Heart left ventricle (tissue), 16 donors: ENCODE results near the gene GUF1. TPM values are rescaled to one million over a fixed set of nuclear protein-coding genes. Genes with fewer than 3 reads are reported as not detected.
A peak's percentile ranks its signal among the peaks of the same experiment; 100 is the strongest.

Experiments used
- ATAC-seq, 4 donors: fragments of 200-7000 bp; cut with Tn5 transposase; one replicate each; pipeline ENCODE4 v1.9.1; 2020 to 2022; ENCODE audit warnings: moderate library complexity in 4 of 4, mild to moderate bottlenecking in 3 of 4, moderate number of reproducible peaks in 1 of 4
- DNase-seq, 5 donors: peaks; one replicate each; pipeline ENCODE4 v3.0.0-alpha.2; 2020
- H3K27ac ChIP-seq, 12 donors: fragments of 200-600 bp; sonication (generic) in 4 of 12; one replicate each; pipeline versions ENCODE4 v1.5.0 to v1.8.0; 2016 to 2022; ENCODE audit warnings: mild to moderate bottlenecking in 2 of 12
- H3K27me3 ChIP-seq, 9 donors: fragments of 200-600 bp; sonication (generic) in 2 of 9; one replicate each; pipeline versions ENCODE4 v1.5.1 to v1.8.0; 2016 to 2022; ENCODE audit warnings: mild to moderate bottlenecking in 3 of 9
- H3K36me3 ChIP-seq, 9 donors: fragments of 200-600 bp; sonication (generic) in 2 of 9; one replicate each; pipeline versions ENCODE4 v1.5.0 to v1.8.0; 2018 to 2022; ENCODE audit warnings: mild to moderate bottlenecking in 2 of 9
- H3K4me1 ChIP-seq, 12 donors: fragments of 200-600 bp; sonication (generic) in 4 of 12; one replicate each; pipeline versions ENCODE4 v1.5.0 to v1.8.0; 2016 to 2022; ENCODE audit warnings: mild to moderate bottlenecking in 3 of 12
- H3K4me3 ChIP-seq, 12 donors: fragments of 200-600 bp; sonication (generic) in 4 of 12; one replicate each; pipeline versions ENCODE4 v1.5.0 to v1.8.0; 2017 to 2022; ENCODE audit warnings: mild to moderate bottlenecking in 9 of 12, moderate library complexity in 4 of 12
- H3K9me3 ChIP-seq, 12 donors: fragments of 200-600 bp; sonication (generic) in 4 of 12; one replicate each; pipeline versions ENCODE4 v1.5.0 to v1.8.0; 2016 to 2022; ENCODE audit warnings: mild to moderate bottlenecking in 1 of 12
- CTCF ChIP-seq, 12 donors: fragments of 200-600 bp; sonication (generic) in 4 of 12; IDR thresholded peaks; one replicate each; pipeline versions ENCODE4 v1.5.0 to v1.8.0; 2018 to 2022; ENCODE audit warnings: antibody characterized with exemption in 12 of 12, mild to moderate bottlenecking in 5 of 12
- POLR2A ChIP-seq, 2 donors: fragments of 450-650 bp; IDR thresholded peaks; one replicate each; pipeline ENCODE4 v1.6.1; 2017; ENCODE audit warnings: antibody characterized with exemption in 2 of 2, mild to moderate bottlenecking in 2 of 2, moderate library complexity in 2 of 2
- WGBS, 4 donors: extraction: QIAGEN DNeasy Blood & Tissue Kit in 2 of 4; methylation state at CpG; one replicate each; pipeline versions ENCODE4 v1.1.5 to v1.1.7; 2013 to 2018; 5-methylcytosine and 5-hydroxymethylcytosine counted together
- intact Hi-C, 10 donors: fragments of 100-400 bp; cut with DNase I; formaldehyde crosslinking; loops; one replicate each; pipeline versions ENCODE4 v1.11.1 to v1.14.2; 2022
- polyA plus RNA-seq, 2 donors: library from polyadenylated mRNA; stranded (reverse); fragments of 200-250 nt; gene quantifications; one replicate each; pipeline ENCODE4 v1.2.3, GENCODE V29; 2013
- total RNA-seq, 9 donors: library from RNA; depleted of rRNA in 2 of 9; stranded (reverse); fragments of >200 nt in 2 of 9; fragmentation: NEBNext Ultra II Directional in 3 of 9; extraction: Animal tissue kit (Norgen Biotek cat#: 25700) in 3 of 9; gene quantifications; one replicate each; pipeline versions ENCODE4 v1.1.0 to v1.2.4, GENCODE V29; 2016 to 2023
- donor health status: ischemic (EF 13 %, LVEDD 7.1; RV severe dilation, severe dysfunction).
- donor health status: healthy with polysubstance abuse.
- donor health status: DM: no; HTN: yes; CAD: no.
- donor health status: DM: no; HTN: no; CAD: no.
- donor health status: ischemic (EF 25% LVEDD 6.9; RV normal size, moderate dysfunction).
- donor health status: ischemic (EF 25% LVEDD 5.7; RV mildly dilated, moderate dysfunction).
- donor health status: healthy.
- donor health status: DM: yes; HTN: yes; CAD: no.
- donor health status: ischemic (EF 35%, LVEDD 5.7; RV mildly dilated, moderate dysfunction).
- donor health status: nonischemic (EF 11% LVEDD 7.7; RV severe dilation, severe dysfunction).
- donor health status: DM: yes; HTN: yes; CAD: no.
- donor health status: PGD.
- donor health status: ischemic (EF 29% LVEDD 5.4; RV normal size, mild dysfunction).
- donor health status: nonischemic (EF 23%, LVEDD 6.1; RV moderate dilation, normal function).

The GUF1 gene
- total and polyA plus RNA-seq, 11 donors: 13.9 to 25.9 (median 19.5) TPM

- H3K27me3 ChIP-seq: no peaks in the 10 kb centered on the region
- TF ChIP-seq CTCF (IDR thresholded peaks at IDR 0.05): no peak
- TF ChIP-seq POLR2A (IDR thresholded peaks at IDR 0.05): no peak
- DNase-seq (no peak), ATAC-seq (no peak)
- H3K4me3 ChIP-seq: no peak overlapping the region
- no peak overlapping the region for H3K27ac ChIP-seq
- H3K9me3 ChIP-seq: no peaks in the 10 kb centered on the region
- H3K36me3 ChIP-seq: peaks cover 0 to 38% (median 12%) of the 10 kb centered on the region in 9 donors
- WGBS, 4 donors: 67 to 85% (median 75%) methylated on average over 5 of the region's 5 CpGs
- peaks cover 0 to 21% (median 2%) of the 10 kb centered on the region in 12 donors for H3K4me1 ChIP-seq
- intact Hi-C loops: no loop called here
Measured at GRCh38 chr4:44716597-44716996, 38.4 kb downstream of the GUF1 start.

DNA sequence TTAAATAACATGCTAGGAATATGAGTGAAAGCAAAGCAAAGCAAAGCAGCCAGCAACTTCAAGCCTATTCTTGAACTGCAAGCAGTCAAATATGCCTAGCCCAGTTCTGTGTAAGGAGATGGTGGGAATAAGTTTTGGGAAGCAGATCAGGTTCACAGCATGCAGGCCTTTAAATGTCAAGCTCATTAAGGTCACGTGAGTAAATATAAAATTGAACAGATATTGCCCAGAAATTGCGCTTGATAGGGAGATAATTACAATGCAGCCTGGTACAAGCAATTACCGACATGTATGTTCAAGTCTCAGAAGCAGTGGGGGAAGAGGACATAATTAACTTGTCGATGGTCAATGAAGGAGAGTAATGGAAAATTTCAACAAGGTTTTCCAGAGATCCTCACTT is 42.2 kb downstream of the GUF1 start:
- intact Hi-C loops: loop anchor here in 3 of 10 donors (5.0 to 10.0 kb wide), 2 partner anchors 43 to 46 kb away; partner anchors contain the start of gene GUF1 (in 3 of the 3)
- no peak for ATAC-seq
- WGBS, 4 donors: 80 to 86% (median 84%) methylated on average over 4 of the region's 4 CpGs

GRCh38 chr4:44722001-44722400 is 43.8 kb downstream of the GUF1 start:
- Histone ChIP-seq H3K36me3 (peaks cover 0 to 3% (median 0%) of the 10 kb centered on the region in 9 donors), H3K9me3 (no peaks in the 10 kb centered on the region), H3K27ac (no peak overlapping the region), H3K27me3 (no peaks in the 10 kb centered on the region), H3K4me3 (no peak overlapping the region), H3K4me1 (peaks cover 0 to 33% (median 11%) of the 10 kb centered on the region in 12 donors)
- intact Hi-C loops: loop anchor here in 3 of 10 donors (5.0 to 10.0 kb wide), 2 partner anchors 45 to 47 kb away; partner anchors contain the start of gene GUF1 (in 3 of the 3)
- no peak for ATAC-seq
- WGBS, 4 donors: 79 to 86% (median 82%) methylated on average over 3 of the region's 3 CpGs
- DNase-seq: no peak
- TF ChIP-seq CTCF (IDR thresholded peaks at IDR 0.05) (no peak), POLR2A (IDR thresholded peaks at IDR 0.05) (no peak)

More for the DNA sequence above, 42.2 kb downstream of the GUF1 start:
- no peak overlapping the region for H3K27ac ChIP-seq
- H3K4me1 ChIP-seq: peaks cover 0 to 32% (median 6%) of the 10 kb centered on the region in 12 donors
- no peak overlapping the region for H3K4me3 ChIP-seq
- no peak for DNase-seq
- H3K36me3 ChIP-seq: peaks cover 0 to 14% (median 0%) of the 10 kb centered on the region in 9 donors
- H3K9me3 ChIP-seq: no peaks in the 10 kb centered on the region
- no peaks in the 10 kb centered on the region for H3K27me3 ChIP-seq
- TF ChIP-seq CTCF (IDR thresholded peaks at IDR 0.05) (no peak), POLR2A (IDR thresholded peaks at IDR 0.05) (no peak)

GRCh38 chr4:44725166-44725565 is 46.9 kb downstream of the GUF1 start:
- intact Hi-C loops: loop anchor here in 3 of 10 donors (5.0 to 10.0 kb wide), 2 partner anchors 48 to 50 kb away; partner anchors contain the start of gene GUF1 (in 3 of the 3)
- H3K36me3 ChIP-seq: no peaks in the 10 kb centered on the region
- TF ChIP-seq CTCF (IDR thresholded peaks at IDR 0.05) (no peak), POLR2A (IDR thresholded peaks at IDR 0.05) (no peak)
- 32 to 48% (median 41%) methylated on average over 6 of the region's 6 CpGs for WGBS, 4 donors
- peak overlapping the region in 11 of 12 donors; percentile 74 to 91 (median 80) for H3K4me3 ChIP-seq
- DNase-seq (no peak), ATAC-seq (no peak)
- peaks cover 0 to 33% (median 15%) of the 10 kb centered on the region in 12 donors for H3K4me1 ChIP-seq
- H3K9me3 ChIP-seq: no peaks in the 10 kb centered on the region
- H3K27ac ChIP-seq: peak overlapping the region in 6 of 12 donors; percentile 85 to 94 (median 86)
- no peaks in the 10 kb centered on the region for H3K27me3 ChIP-seq
